WERI-Rb-1 (cell line): ENCODE results near the gene ADRA2B.

ENCODE experiments used
- DNase-seq: peaks from one replicate; pipeline ENCODE4 v3.0.0-alpha.2; 2020
- H3K27ac ChIP-seq: fragments of 250-450 bp; sonication (Bioruptor Pico); 2 replicates; pipeline ENCODE4 v1.5.1; 2020; ENCODE audit warnings: mild to moderate bottlenecking, moderate library complexity
- H3K27me3 ChIP-seq: fragments of 250-450 bp; sonication (Bioruptor Pico); 2 replicates; pipeline ENCODE4 v1.5.1; 2021; ENCODE audit warnings: mild to moderate bottlenecking, low read depth, moderate library complexity; ENCODE audit not compliant: insufficient read depth, severe bottlenecking
- H3K36me3 ChIP-seq: fragments of 250-450 bp; sonication (Bioruptor Pico); 2 replicates; pipeline ENCODE4 v1.5.1; 2020; ENCODE audit warnings: mild to moderate bottlenecking, moderate library complexity
- H3K4me3 ChIP-seq: 2 replicates; pipeline ENCODE4 v1.5.1; 2011; ENCODE audit warnings: low read depth, mild to moderate bottlenecking, control low read depth, low read length
- H3K9me3 ChIP-seq: fragments of 250-450 bp; sonication (Bioruptor Pico); 2 replicates; pipeline ENCODE4 v1.5.1; 2021; ENCODE audit warnings: mild to moderate bottlenecking, moderate library complexity; ENCODE audit not compliant: severe bottlenecking
- CTCF ChIP-seq: IDR thresholded peaks from 2 replicates; pipeline ENCODE4 v1.5.1; 2011; ENCODE audit warnings: low read depth, mild to moderate bottlenecking, control low read depth, inconsistent platforms, low read length

Gene ADRA2B

GRCh38 chr2:96128456-96128855, 12.1 kb upstream of the ADRA2B start:
- DNase-seq, result no peak
- Histone ChIP-seq H3K9me3 (no peaks in the 10 kb centered on the region), H3K27me3 (no peaks in the 10 kb centered on the region), H3K27ac (no peak overlapping the region), H3K36me3 (no peaks in the 10 kb centered on the region), H3K4me3 (no peak overlapping the region)
- TF ChIP-seq CTCF, result no peak

- H3K36me3 ChIP-seq, result no peaks in the 10 kb centered on the region
- no peak overlapping the region for H3K4me3 ChIP-seq
- no peaks in the 10 kb centered on the region for H3K9me3 ChIP-seq
- no peak overlapping the region for H3K27ac ChIP-seq
- no peak for DNase-seq
- TF ChIP-seq CTCF, result no peak
- H3K27me3 ChIP-seq, result no peaks in the 10 kb centered on the region
Observed at GRCh38 chr2:96124406-96125265, 8.3 kb upstream of the ADRA2B start.

- no peaks in the 10 kb centered on the region for H3K36me3 ChIP-seq
- no peaks in the 10 kb centered on the region for H3K9me3 ChIP-seq
- no peak overlapping the region for H3K27ac ChIP-seq
- TF ChIP-seq CTCF, result no peak
- DNase-seq, result no peak
- H3K4me3 ChIP-seq, result no peak overlapping the region
- H3K27me3 ChIP-seq, result no peaks in the 10 kb centered on the region
Observed at GRCh38 chr2:96123936-96124335, 7.6 kb upstream of the ADRA2B start.

- Histone ChIP-seq H3K27ac (no peak overlapping the region), H3K27me3 (no peaks in the 10 kb centered on the region), H3K4me3 (no peak overlapping the region), H3K9me3 (no peaks in the 10 kb centered on the region), H3K36me3 (no peaks in the 10 kb centered on the region)
- TF ChIP-seq CTCF, result no peak
- no peak for DNase-seq
Observed at GRCh38 chr2:96123290-96123689, 6.9 kb upstream of the ADRA2B start.

GRCh38 chr2:96122391-96122790, 6.0 kb upstream of the ADRA2B start:
- DNase-seq, result no peak
- H3K27ac ChIP-seq, result no peak overlapping the region
- TF ChIP-seq CTCF, result no peak
- peaks cover 4% of the 10 kb centered on the region for H3K27me3 ChIP-seq
- no peaks in the 10 kb centered on the region for H3K9me3 ChIP-seq
- H3K4me3 ChIP-seq, result no peak overlapping the region
- no peaks in the 10 kb centered on the region for H3K36me3 ChIP-seq

GRCh38 chr2:96121414-96121813, 5.0 kb upstream of the ADRA2B start:
- no peak for TF ChIP-seq CTCF
- H3K4me3 ChIP-seq, result no peak overlapping the region
- no peaks in the 10 kb centered on the region for H3K9me3 ChIP-seq
- no peak for DNase-seq
- no peaks in the 10 kb centered on the region for H3K36me3 ChIP-seq
- peaks cover 6% of the 10 kb centered on the region for H3K27me3 ChIP-seq
- no peak overlapping the region for H3K27ac ChIP-seq
